NCI-H2029 treated with DMSO at 0.1 percent for 48 hours (cell line): ENCODE data around the gene LRRC45.

Experiments used
- DNase-seq: peaks from one replicate; lab custom pipeline; 2025; lab: John Stamatoyannopoulos, UW

LRRC45 gene

GRCh38 chr17:82051776-82052637, 28.9 kb downstream of the LRRC45 start, which contains the start of the genes GPS1 and RFNG:
Gene GPS1, plus strand, starts transcription at chr17:82051898. Its CDS starts 34 bp downstream, at chr17:82051932.
Gene RFNG, minus strand, starts transcription at chr17:82051811. Its CDS starts 45 bp downstream, at chr17:82051766.
- DNase-seq = no peak

- no peak for DNase-seq
Measured at GRCh38 chr17:82052638-82053059, 29.5 kb downstream of the LRRC45 start.

- DNase-seq = no peak
Measured at GRCh38 chr17:82053130-82053529, 30.0 kb downstream of the LRRC45 start.

DNA sequence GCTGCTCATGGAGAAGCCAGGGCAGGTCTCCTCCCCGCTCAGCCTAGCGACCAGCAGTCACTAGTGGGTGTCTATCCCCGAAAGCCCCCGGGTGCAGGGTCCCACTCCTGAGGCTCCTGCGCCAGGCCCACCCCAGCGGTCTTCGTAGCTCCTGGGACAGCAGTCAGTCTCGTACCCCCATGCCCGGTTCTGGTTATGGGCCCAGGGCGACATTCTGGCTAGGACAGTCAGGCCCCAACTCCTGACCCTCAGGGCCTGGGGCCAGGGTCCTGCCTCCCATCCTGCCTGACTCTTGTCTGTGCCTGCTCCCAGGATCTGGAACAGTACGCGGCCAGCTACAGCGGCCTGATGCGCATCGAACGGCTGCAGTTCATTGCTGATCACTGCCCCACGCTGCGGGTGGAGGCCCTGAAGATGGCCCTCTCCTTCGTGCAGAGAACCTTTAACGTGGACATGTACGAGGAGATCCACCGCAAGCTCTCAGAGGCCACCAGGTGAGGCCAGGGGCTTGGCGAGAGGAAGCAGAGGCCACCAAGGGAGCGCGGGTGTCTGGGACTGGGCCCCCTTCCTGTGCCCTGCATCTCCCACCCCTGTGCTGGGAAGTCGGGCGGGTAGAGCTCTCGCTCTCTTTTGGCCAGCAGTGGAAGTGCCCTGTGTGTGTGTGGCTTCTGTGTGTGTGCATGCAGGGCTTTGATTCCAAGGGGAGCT, 30.6 kb downstream of the LRRC45 start:
- no peak for DNase-seq

DNA sequence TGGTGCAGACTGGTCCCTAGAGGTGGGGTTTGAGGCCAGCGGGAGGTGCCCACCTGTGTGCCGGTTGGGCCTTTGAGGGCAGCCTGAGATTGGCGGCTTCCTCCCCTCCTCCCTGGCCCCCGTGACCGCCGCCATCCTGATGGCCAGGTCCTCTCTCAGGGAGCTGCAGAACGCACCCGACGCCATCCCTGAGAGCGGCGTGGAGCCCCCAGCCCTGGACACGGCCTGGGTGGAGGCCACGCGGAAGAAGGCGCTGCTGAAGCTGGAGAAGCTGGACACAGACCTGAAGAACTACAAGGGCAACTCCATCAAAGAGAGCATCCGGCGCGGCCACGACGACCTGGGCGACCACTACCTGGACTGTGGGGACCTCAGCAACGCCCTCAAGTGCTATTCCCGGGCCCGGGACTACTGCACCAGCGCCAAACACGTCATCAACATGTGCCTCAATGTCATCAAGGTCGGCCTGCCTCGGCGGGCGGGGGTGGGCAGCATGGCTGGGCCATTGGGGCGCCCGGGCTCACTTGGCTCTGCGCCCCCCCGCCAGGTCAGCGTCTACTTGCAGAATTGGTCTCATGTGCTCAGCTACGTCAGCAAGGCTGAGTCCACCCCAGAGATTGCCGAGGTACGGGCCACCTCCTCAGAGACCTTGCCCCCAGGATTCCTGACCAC, 31.4 kb downstream of the LRRC45 start:
- no peak for DNase-seq

DNA sequence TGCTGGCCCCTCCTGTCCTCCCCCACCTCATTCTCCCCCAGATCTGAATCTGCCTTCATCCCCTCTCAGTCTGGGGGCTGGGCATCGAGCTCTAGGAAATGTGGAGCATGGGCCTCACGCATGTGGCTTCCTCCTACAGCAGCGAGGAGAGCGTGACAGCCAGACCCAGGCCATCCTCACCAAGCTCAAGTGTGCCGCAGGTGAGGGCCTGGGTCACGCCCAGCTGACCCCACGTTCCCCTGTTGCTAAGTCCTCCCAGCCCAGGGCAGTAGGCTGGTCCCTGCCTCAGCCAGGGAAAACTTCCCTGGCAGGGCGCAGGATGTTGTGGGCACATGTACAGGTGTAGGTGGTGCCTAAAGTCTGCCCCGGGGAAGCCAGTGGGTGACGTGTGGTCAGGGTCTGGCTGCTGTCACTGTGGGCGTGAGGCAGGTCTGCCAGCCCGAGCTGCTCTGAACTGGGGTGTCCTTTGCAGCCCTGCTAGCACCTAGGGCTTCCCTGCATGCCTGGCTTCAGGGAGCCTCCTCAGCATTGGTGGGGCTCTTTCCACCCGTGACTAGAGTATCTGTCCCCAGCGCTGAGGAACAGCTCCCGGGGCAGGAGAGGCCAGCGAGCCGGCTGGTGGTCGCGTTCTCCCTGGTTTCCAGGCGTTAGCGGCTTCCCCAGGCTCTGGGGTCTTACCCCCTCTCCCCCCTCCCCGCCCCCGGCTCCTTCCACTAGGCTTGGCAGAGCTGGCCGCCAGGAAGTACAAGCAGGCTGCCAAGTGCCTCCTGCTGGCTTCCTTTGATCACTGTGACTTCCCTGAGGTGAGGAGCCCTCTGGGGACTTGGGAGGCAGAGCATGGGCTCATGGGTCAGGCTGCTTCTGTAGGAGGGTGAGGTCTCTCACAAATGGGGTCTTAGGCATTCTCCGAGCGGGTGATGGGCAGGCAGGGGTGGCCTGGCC, 32.2 kb downstream of the LRRC45 start:
- no peak for DNase-seq

DNA sequence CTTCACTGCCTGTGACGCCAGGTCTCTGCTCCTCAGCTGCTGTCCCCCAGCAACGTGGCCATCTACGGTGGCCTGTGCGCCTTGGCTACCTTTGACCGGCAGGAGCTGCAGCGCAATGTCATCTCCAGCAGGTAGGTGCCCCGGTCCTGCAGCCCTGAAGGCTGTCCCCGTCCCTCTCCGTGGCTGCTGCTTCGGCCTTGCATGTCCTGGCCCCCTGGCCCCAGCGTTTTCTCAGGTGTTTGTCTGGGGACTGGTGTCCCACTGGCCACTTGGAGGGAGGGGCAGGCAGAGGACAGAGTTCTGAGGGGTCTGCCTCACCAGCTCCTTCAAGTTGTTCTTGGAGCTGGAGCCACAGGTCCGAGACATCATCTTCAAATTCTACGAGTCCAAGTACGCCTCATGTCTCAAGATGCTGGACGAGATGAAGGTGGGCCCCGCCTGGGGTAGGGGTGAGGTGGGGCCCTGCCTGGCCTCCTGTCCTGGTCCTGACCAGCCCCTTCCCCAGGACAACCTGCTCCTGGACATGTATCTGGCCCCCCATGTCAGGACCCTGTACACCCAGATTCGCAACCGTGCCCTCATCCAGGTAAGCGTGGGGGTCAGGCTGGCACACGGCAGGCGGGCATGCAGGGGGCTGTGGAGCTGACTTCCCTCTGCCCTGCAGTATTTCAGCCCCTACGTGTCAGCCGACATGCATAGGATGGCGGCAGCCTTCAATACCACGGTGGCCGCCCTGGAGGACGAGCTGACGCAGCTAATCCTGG, 33.0 kb downstream of the LRRC45 start:
- DNase-seq = no peak

DNA sequence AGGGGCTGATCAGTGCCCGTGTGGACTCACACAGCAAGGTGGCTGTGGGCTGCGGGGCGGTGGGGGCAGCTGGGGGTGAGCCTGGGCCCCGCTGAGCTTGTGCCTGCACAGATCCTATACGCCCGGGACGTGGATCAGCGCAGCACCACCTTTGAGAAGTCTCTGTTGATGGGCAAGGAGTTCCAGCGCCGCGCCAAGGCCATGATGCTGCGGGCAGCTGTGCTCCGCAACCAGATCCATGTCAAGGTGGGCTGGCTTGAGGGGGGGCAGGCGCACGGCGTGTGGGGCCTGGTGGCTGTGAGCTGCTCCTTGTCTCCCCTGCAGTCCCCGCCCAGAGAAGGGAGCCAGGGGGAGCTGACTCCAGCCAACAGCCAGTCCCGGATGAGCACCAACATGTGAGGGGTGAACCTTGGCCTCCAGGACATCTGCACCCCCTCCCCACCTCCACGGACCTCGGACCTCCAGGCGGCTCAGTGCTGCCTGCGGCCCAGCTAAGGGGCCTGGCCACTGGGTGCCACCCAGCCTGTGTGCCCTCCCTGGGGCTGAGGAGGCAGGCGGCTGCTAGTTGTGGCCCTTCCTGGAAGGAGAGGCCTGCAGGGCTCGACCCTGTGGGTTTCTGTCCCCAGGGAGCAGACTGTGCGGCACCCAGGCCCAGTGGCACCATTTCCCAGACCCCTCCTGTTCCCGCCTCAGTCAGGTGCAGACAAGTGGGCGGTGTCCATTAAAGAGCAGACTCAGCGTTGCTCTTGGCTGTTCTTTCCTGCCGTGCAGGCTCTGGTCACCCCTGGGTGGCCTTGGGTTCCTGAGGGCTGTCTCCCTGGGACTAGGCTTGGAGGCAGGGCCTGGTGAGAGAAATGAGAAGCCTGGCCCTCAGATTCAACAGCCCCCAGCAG, 33.9 kb downstream of the LRRC45 start:
- DNase-seq = no peak

- no peak for DNase-seq
Measured at GRCh38 chr17:82058230-82058854, 35.2 kb downstream of the LRRC45 start.

- DNase-seq = no peak
Measured at GRCh38 chr17:82058855-82059249, 35.7 kb downstream of the LRRC45 start.

- no peak for DNase-seq
Measured at GRCh38 chr17:82059272-82060000, 36.3 kb downstream of the LRRC45 start.

- DNase-seq = no peak
Measured at GRCh38 chr17:82060001-82060380, 36.9 kb downstream of the LRRC45 start.

GRCh38 chr17:82060614-82061013, 37.5 kb downstream of the LRRC45 start:
- DNase-seq = no peak

GRCh38 chr17:82061047-82061925, 38.2 kb downstream of the LRRC45 start:
- no peak for DNase-seq

- no peak for DNase-seq
Measured at GRCh38 chr17:82062076-82062983, 39.2 kb downstream of the LRRC45 start.

DNA sequence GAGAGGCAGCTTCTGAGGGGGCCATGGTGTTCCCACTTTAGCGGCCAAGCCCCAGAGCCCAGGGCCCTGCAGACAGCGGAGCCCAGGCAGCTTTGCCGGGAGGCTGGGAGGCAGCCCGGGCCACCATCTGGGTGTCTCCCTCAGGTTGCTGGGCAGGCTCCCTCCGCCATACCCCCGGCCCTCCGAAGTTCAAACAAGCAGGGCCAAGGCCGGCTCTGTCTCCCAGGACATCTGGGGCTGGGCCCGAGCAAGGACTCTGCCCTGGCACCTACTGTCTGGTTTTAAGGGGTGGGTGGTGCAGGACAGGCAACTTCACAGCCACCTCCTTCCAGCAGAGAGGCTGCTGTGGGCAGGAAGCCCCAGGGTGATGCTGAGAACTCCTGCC, 39.9 kb downstream of the LRRC45 start:
- no peak for DNase-seq
